Measurements from ENCODE around the gene EIPR1. TPM values are rescaled to one million over a fixed set of nuclear protein-coding genes. Genes with fewer than 3 reads are reported as not detected.
A peak's percentile ranks its signal among the peaks of the same experiment; 100 is the strongest.

EIPR1 gene
- total RNA-seq, 8 experiments from 2014 or later: 27.8 to 41.7 (median 33.5) TPM

GRCh38 chr2:3413697-3414096, 36.1 kb upstream of the EIPR1 start:
- ATAC-seq (replicated peaks in 6 of 8): peak in 3 of 8 experiments; percentile 66 to 80 (median 72)
- 0 to 100% (median 95%) methylated on average over 1 to 4 of the region's 4 CpGs for WGBS, 10 experiments
- H3K4me1 ChIP-seq (replicated peaks in 1 of 2): peaks cover 5 to 7% of the 10 kb centered on the region in 2 donors
- no peak overlapping the region for H3K27ac ChIP-seq
- H3K4me3 ChIP-seq: no peak overlapping the region
- in situ Hi-C loops (cut with MboI; ENCODE audit: low pct_unique_long_range_greater_than_20kb in 2 of 9, low sequenced_read_pairs in 9 of 9, unreplicated experiment in 9 of 9): no loop called here

GRCh38 chr2:3411103-3411502, 33.5 kb upstream of the EIPR1 start:
- WGBS, 10 experiments: 83 to 100% (median 100%) methylated on average over 1 to 3 of the region's 3 CpGs; no CpG with 5 or more reads in 1 of the 10 experiments

GRCh38 chr2:3409627-3410170, 32.1 kb upstream of the EIPR1 start:
- WGBS, 10 experiments: 89 to 100% (median 94%) methylated on average over 1 to 8 of the region's 12 CpGs; no CpG with 5 or more reads in 1 of the 10 experiments
- Histone ChIP-seq H3K27ac (no peak overlapping the region), H3K4me1 (replicated peaks in 1 of 2) (peaks cover 0 to 9% of the 10 kb centered on the region in 2 donors), H3K4me3 (no peak overlapping the region)
- in situ Hi-C loops (cut with MboI; ENCODE audit: low pct_unique_long_range_greater_than_20kb in 2 of 9, low sequenced_read_pairs in 9 of 9, unreplicated experiment in 9 of 9): no loop called here
- no peak for ATAC-seq (replicated peaks in 6 of 8)

More at GRCh38 chr2:3411103-3411502, 33.5 kb upstream of the EIPR1 start:
- no peak for ATAC-seq (replicated peaks in 6 of 8)
- in situ Hi-C loops (cut with MboI; ENCODE audit: low pct_unique_long_range_greater_than_20kb in 2 of 9, low sequenced_read_pairs in 9 of 9, unreplicated experiment in 9 of 9): no loop called here
- no peak overlapping the region for H3K4me3 ChIP-seq
- no peak overlapping the region for H3K27ac ChIP-seq
- peaks cover 0 to 9% of the 10 kb centered on the region in 2 donors for H3K4me1 ChIP-seq (replicated peaks in 1 of 2)

- ATAC-seq (replicated peaks in 6 of 8): no peak
- Histone ChIP-seq H3K4me3 (no peak overlapping the region), H3K27ac (no peak overlapping the region), H3K4me1 (replicated peaks in 1 of 2) (peaks cover 0 to 9% of the 10 kb centered on the region in 2 donors)
- 79 to 100% (median 99%) methylated on average over 2 to 11 of the region's 13 CpGs; no CpG with 5 or more reads in 2 of the 10 experiments for WGBS, 10 experiments
- in situ Hi-C loops (cut with MboI; ENCODE audit: low pct_unique_long_range_greater_than_20kb in 2 of 9, low sequenced_read_pairs in 9 of 9, unreplicated experiment in 9 of 9): no loop called here
Observed at GRCh38 chr2:3408781-3409180, 31.2 kb upstream of the EIPR1 start.

DNA sequence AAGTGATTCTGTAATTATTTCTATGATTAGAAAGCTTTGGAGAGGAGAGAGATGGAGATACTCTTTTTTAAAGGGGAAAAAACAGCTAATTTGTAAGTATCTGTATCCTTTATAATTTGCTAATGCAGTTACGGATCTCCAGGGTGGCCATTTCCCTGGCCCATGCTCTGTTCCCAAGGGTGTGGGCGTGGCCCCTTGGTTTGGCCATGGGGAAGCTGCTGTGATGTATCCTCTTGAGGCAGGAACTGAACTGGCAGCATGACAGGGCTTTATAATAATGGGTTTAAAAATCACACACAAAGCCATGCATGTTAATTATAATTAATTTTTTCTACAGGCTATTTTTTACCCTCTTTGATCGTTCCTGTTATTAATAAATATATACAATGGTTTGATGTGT, 28.9 kb upstream of the EIPR1 start:
- ATAC-seq (replicated peaks in 6 of 8): peak in 1 of 8 experiments; percentile 49
- Histone ChIP-seq H3K27ac (no peak overlapping the region), H3K4me3 (no peak overlapping the region), H3K4me1 (replicated peaks in 1 of 2) (peaks cover 0 to 9% of the 10 kb centered on the region in 2 donors)
- 33 to 100% (median 92%) methylated on average over 1 to 3 of the region's 3 CpGs; no CpG with 5 or more reads in 4 of the 10 experiments for WGBS, 10 experiments
- in situ Hi-C loops (cut with MboI; ENCODE audit: low pct_unique_long_range_greater_than_20kb in 2 of 9, low sequenced_read_pairs in 9 of 9, unreplicated experiment in 9 of 9): no loop called here

- in situ Hi-C loops (cut with MboI; ENCODE audit: low pct_unique_long_range_greater_than_20kb in 2 of 9, low sequenced_read_pairs in 9 of 9, unreplicated experiment in 9 of 9): no loop called here
- WGBS, 10 experiments: 82 to 100% (median 96%) methylated on average over 1 to 4 of the region's 7 CpGs; no CpG with 5 or more reads in 2 of the 10 experiments
- no peak overlapping the region for H3K4me3 ChIP-seq
- H3K4me1 ChIP-seq (replicated peaks in 1 of 2): peaks cover 4 to 9% of the 10 kb centered on the region in 2 donors
- ATAC-seq (replicated peaks in 6 of 8): no peak
- H3K27ac ChIP-seq: no peak overlapping the region
Observed at GRCh38 chr2:3405876-3406275, 28.3 kb upstream of the EIPR1 start.

DNA sequence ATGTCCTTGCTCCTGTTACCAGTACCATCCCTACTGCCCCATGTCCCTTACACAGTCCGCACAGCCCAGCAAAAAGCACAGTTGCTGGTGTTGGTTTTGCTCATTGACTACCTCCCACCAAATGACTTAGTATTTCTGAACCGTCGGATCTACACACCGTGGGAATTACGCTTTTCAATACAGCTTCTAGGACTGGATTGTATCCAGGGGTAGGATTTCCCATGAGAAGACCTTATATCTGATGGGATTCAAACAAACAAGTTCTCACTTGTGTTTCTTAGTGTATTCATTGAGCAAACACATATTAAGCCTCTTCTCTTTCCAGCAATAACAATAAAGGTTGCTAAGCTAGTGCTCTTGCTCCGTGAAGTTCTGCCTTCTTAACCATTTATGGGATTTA, 27.7 kb upstream of the EIPR1 start:
- peak in 1 of 8 experiments; percentile 74 for ATAC-seq (replicated peaks in 6 of 8)
- 89 to 100% (median 96%) methylated on average over 1 to 6 of the region's 6 CpGs; no CpG with 5 or more reads in 2 of the 10 experiments for WGBS, 10 experiments
- Histone ChIP-seq H3K4me1 (replicated peaks in 1 of 2) (peaks cover 10 to 14% of the 10 kb centered on the region in 2 donors), H3K27ac (no peak overlapping the region), H3K4me3 (no peak overlapping the region)
- in situ Hi-C loops (cut with MboI; ENCODE audit: low pct_unique_long_range_greater_than_20kb in 2 of 9, low sequenced_read_pairs in 9 of 9, unreplicated experiment in 9 of 9): no loop called here

DNA sequence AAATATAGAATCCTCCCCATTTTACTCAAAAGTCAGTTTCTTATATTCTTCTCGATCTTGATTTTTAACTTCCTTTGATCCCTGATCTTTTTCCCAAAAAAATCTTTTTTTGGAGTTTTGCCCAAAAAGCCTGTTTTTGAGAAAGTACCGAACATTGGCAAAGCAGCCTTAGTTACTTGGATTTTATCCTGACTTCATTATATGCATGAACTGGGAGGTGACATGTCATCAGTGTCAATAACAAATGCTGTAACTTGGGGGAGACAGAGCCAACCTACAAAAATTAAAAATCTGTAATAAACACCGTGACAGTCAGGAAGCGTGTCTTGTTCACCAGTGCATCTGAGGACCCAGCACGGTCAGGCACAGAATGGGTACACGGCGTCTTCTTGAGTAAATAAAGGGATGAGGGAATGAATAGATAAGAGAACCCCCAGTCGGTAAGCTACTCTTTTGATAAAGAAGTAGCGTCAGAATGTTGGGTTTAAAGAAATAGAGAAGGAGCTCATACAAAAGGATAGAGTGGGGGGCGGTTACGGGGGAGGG, 26.8 kb upstream of the EIPR1 start:
- in situ Hi-C loops (cut with MboI; ENCODE audit: low pct_unique_long_range_greater_than_20kb in 2 of 9, low sequenced_read_pairs in 9 of 9, unreplicated experiment in 9 of 9): no loop called here
- Histone ChIP-seq H3K4me3 (no peak overlapping the region), H3K27ac (no peak overlapping the region), H3K4me1 (replicated peaks in 1 of 2) (peaks cover 16 to 17% of the 10 kb centered on the region in 2 donors)
- ATAC-seq (replicated peaks in 6 of 8): no peak
- 85 to 97% (median 89%) methylated on average over 5 to 11 of the region's 11 CpGs for WGBS, 10 experiments

DNA sequence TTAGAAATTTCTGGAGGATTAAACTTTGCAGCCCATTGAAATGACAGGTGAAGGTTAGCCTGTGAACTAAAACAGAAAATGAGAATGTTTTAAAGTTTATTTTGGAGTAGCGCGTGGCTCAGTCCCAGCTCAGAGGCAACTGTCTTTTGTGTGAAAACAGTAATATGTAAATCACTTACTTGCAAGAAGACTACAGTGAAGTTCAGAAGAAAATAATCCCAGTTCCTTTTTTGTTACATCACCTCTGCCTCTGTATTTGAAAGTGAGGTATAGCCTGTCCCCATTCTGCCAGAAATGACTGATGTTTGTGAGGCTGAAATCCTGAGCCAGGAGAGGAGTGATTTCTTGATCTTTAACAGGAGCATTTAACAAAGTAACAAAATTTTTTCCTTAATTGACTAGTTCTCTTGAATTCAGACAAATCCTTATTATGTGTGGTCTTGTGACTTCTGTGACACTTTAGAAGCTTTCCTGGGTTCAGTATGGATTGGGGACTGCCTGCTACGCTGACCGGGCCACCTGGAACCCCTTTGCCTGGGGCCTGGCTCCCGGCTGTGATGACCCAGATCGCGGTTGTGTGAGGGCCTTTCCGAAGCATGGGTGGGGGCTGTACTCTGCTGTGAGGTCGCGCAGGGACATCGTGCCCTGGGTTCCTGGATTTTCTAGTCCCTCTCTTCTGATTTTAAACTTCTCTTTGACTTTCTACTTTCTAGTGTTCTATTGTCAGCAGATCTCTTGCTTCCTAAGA, 26.1 kb upstream of the EIPR1 start:
- in situ Hi-C loops (cut with MboI; ENCODE audit: low pct_unique_long_range_greater_than_20kb in 2 of 9, low sequenced_read_pairs in 9 of 9, unreplicated experiment in 9 of 9): no loop called here
- Histone ChIP-seq H3K4me1 (replicated peaks in 1 of 2) (peaks cover 22 to 24% of the 10 kb centered on the region in 2 donors), H3K27ac (no peak overlapping the region), H3K4me3 (no peak overlapping the region)
- ATAC-seq (replicated peaks in 6 of 8): peak in 1 of 8 experiments; percentile 54
- 72 to 100% (median 90%) methylated on average over 3 to 11 of the region's 11 CpGs for WGBS, 10 experiments

GRCh38 chr2:3399829-3400228, 22.2 kb upstream of the EIPR1 start:
- peak overlapping the region; percentile 87 to 89 for H3K27ac ChIP-seq
- 0 to 100% (median 40%) methylated on average over 1 of the region's 9 CpGs; no CpG with 5 or more reads in 7 of the 10 experiments for whole genome bisulfite sequencing, 10 experiments
- in situ Hi-C loops (cut with MboI; ENCODE audit: low pct_unique_long_range_greater_than_20kb in 2 of 9, low sequenced_read_pairs in 9 of 9, unreplicated experiment in 9 of 9): no loop called here
- peak in 7 of 8 experiments; percentile 71 to 97 (median 96) for ATAC-seq (replicated peaks in 6 of 8)
- peaks cover 23 to 27% of the 10 kb centered on the region in 2 donors for H3K4me1 ChIP-seq (replicated peaks in 1 of 2)
- H3K4me3 ChIP-seq: peak overlapping the region in 4 of 5 donors; percentile 9 to 20 (median 17)

DNA sequence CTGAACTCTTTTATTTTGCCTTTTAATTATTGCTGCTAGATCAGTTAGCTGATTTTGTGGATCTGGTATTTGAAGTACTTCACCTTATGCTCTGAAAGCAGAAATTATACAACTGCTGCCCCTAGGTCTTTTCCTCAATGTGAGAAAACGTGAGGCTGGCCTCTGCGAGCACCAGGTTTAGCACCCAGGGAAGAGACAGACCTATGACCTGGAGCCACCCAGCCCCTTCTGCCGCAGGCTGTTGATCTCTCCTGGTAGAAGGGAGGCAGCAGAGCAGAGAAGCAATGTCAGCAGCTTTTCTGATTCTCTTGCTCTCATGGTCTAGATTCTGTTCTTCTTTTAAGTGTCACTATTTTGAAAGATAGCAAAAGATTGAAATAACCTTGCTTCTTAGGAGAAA, 21.8 kb upstream of the EIPR1 start:
- ATAC-seq (replicated peaks in 6 of 8): peak in 5 of 8 experiments; percentile 39 to 47 (median 44)
- Histone ChIP-seq H3K4me1 (replicated peaks in 1 of 2) (peaks cover 23 to 27% of the 10 kb centered on the region in 2 donors), H3K4me3 (peak overlapping the region in 3 of 5 donors; percentile 15 to 20 (median 19)), H3K27ac (peak overlapping the region; percentile 87 to 89)
- in situ Hi-C loops (cut with MboI; ENCODE audit: low pct_unique_long_range_greater_than_20kb in 2 of 9, low sequenced_read_pairs in 9 of 9, unreplicated experiment in 9 of 9): no loop called here
- 0 to 100% (median 15%) methylated on average over 1 to 3 of the region's 3 CpGs; no CpG with 5 or more reads in 4 of the 10 experiments for WGBS, 10 experiments

GRCh38 chr2:3398857-3399256, 21.2 kb upstream of the EIPR1 start:
- 0 to 29% methylated on average over 1 of the region's 5 CpGs; no CpG with 5 or more reads in 8 of the 10 experiments for WGBS, 10 experiments
- H3K27ac ChIP-seq: peak overlapping the region; percentile 87 to 89
- peaks cover 23 to 27% of the 10 kb centered on the region in 2 donors for H3K4me1 ChIP-seq (replicated peaks in 1 of 2)
- no peak overlapping the region for H3K4me3 ChIP-seq
- ATAC-seq (replicated peaks in 6 of 8): peak in 5 of 8 experiments; percentile 8 to 39 (median 23)
- in situ Hi-C loops (cut with MboI; ENCODE audit: low pct_unique_long_range_greater_than_20kb in 2 of 9, low sequenced_read_pairs in 9 of 9, unreplicated experiment in 9 of 9): no loop called here
